Mammary epithelial cell (primary cell): ENCODE measurements around the gene ZNF234.

ENCODE experiments used
- CTCF ChIP-seq, 2 donors: IDR thresholded peaks in 1 of 2; conservative IDR thresholded peaks in 1 of 2; 2 replicates each; pipeline ENCODE4 v1.5.1; 2011 to 2012; ENCODE audit warnings: inconsistent platforms in 2 of 2, low read length in 2 of 2, mild to moderate bottlenecking in 2 of 2, control low read depth in 1 of 2, low read depth in 1 of 2; ENCODE audit not compliant: insufficient read depth in 1 of 2; ENCODE audit errors: extremely low read depth in 1 of 2
- EZH2 ChIP-seq: IDR thresholded peaks from 2 replicates; pipeline ENCODE4 v1.6.1; 2012; ENCODE audit warnings: low read length, inconsistent platforms, borderline replicate concordance

DNA sequence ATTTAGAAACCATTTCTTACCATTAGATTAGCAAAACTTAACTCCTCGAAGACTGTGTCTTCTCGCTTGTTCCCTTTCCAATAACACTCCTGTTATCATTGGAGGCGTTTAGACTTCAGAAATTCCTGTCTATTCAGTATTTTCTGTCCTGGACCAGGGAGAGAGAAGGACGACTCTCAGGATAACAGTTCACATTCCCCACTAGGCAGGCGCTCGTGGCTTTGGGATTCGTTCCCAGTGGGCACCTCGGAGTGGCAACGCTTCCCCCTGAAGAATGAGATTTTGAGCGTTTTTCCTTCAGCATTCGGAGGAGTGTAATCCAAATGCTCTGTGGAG is 28.6 kb upstream of the ZNF234 start:
- no peak for TF ChIP-seq CTCF (conservative IDR thresholded peaks at IDR 0.05 in 1 of 2, IDR thresholded peaks at IDR 0.05 in 1 of 2; ENCODE audit: extremely low read depth in 1 of 2, insufficient read depth in 1 of 2, low read depth in 1 of 2, low read length in 2 of 2)
- TF ChIP-seq EZH2 = no peak
